GM12878 (cell line): ENCODE measurements around the gene SNRPA. TPM values are rescaled to one million over a fixed set of nuclear protein-coding genes. Genes with fewer than 3 reads are reported as not detected.

Experiments used
- MLLT1 ChIP-seq: fragments of 450-650 bp; IDR thresholded peaks from 2 replicates; pipeline ENCODE4 v1.6.1; 2016; ENCODE audit warnings: mild to moderate bottlenecking
- NFXL1 ChIP-seq: fragments of 450-650 bp; IDR thresholded peaks from 2 replicates; pipeline ENCODE4 v1.6.1; 2017; ENCODE audit warnings: antibody characterized with exemption, mild to moderate bottlenecking, borderline replicate concordance
- polyA plus RNA-seq, 11 experiments: library from polyadenylated mRNA; depleted of rRNA in 4 of 11; unstranded in 6 of 11; stranded (reverse) in 5 of 11; fragments of >200 nt; fragmentation: Nextera tagmentation in 4 of 11; fragmentation: Illumina TruSeq in 1 of 11; extraction: Ambion mirVana in 4 of 11; extraction: Trizol in 1 of 11; gene quantifications; 1 replicate in 1 of 11; 2 replicates in 10 of 11; pipeline versions ENCODE4 v1.2.1 to v1.2.3, GENCODE V29; 2011 to 2016; ENCODE audit warnings: inconsistent platforms in 2 of 11, missing spikeins in 2 of 11, low read depth in 1 of 11
- total RNA-seq, 4 experiments: library from RNA; depleted of rRNA in 3 of 4; stranded (reverse); fragments of >200 nt in 3 of 4; fragmentation: Illumina TruSeq in 1 of 4; extraction: Trizol in 1 of 4; gene quantifications; 2 replicates each; pipeline versions ENCODE4 v1.2.1 to v1.2.3, GENCODE V29; 2013 to 2021
- TF ChIP-seq, protein P1 (sequence below): fragments of 450-650 bp; IDR thresholded peaks from 2 replicates; pipeline ENCODE4 v1.6.1; 2018; ENCODE audit warnings: borderline replicate concordance, mild to moderate bottlenecking; ENCODE audit not compliant: partially characterized antibody
- TF ChIP-seq, protein P2 (sequence below): fragments of 450-650 bp; formaldehyde crosslinking; IDR thresholded peaks from 2 replicates; pipeline ENCODE4 v1.4.0; 2020; ENCODE audit warnings: mild to moderate bottlenecking, moderate library complexity

SNRPA gene
- total and polyA plus RNA-seq, 10 of the 15 experiments (the other 5 are each of a cell fraction or from before 2014, with no cell fraction given), result 14.8 to 299 (median 202) TPM

DNA sequence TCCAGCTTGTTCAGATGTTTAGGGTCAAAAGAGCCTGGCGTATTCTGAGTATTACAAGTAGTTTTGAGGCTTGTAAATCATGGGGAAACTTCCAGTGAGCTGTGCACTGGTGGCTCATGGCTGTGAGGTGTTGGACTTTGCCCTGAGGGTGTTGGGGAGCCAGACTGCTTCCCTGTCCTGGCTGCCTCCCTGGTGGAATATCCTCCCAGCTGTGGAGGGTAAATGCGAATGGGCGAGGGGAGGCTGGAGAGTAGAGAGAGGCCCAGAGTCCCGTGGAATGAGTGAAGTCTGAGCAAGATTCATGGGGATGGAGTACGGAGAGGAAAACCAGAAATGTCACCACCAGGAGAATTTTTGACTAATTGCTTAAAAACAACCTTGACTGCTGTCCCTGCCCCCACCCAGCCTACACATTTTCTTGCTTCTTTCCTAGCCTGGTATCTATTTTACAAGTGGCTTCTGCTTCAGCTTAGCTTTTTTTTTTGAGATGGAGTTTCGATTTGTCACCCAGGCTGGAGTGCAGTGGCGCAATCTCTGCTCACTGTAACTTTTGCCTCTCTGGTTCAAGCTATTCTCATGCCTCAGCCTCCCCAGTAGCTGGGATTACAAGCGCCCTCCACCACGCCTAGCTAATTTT lies 3.7 kb downstream of the SNRPA start (continued):
- TF ChIP-seq, protein P1, sequence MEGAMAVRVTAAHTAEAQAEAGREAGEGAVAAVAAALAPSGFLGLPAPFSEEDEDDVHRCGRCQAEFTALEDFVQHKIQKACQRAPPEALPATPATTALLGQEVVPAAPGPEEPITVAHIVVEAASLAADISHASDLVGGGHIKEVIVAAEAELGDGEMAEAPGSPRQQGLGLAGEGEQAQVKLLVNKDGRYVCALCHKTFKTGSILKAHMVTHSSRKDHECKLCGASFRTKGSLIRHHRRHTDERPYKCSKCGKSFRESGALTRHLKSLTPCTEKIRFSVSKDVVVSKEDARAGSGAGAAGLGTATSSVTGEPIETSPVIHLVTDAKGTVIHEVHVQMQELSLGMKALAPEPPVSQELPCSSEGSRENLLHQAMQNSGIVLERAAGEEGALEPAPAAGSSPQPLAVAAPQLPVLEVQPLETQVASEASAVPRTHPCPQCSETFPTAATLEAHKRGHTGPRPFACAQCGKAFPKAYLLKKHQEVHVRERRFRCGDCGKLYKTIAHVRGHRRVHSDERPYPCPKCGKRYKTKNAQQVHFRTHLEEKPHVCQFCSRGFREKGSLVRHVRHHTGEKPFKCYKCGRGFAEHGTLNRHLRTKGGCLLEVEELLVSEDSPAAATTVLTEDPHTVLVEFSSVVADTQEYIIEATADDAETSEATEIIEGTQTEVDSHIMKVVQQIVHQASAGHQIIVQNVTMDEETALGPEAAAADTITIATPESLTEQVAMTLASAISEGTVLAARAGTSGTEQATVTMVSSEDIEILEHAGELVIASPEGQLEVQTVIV, result no peak
- TF ChIP-seq, protein P2, sequence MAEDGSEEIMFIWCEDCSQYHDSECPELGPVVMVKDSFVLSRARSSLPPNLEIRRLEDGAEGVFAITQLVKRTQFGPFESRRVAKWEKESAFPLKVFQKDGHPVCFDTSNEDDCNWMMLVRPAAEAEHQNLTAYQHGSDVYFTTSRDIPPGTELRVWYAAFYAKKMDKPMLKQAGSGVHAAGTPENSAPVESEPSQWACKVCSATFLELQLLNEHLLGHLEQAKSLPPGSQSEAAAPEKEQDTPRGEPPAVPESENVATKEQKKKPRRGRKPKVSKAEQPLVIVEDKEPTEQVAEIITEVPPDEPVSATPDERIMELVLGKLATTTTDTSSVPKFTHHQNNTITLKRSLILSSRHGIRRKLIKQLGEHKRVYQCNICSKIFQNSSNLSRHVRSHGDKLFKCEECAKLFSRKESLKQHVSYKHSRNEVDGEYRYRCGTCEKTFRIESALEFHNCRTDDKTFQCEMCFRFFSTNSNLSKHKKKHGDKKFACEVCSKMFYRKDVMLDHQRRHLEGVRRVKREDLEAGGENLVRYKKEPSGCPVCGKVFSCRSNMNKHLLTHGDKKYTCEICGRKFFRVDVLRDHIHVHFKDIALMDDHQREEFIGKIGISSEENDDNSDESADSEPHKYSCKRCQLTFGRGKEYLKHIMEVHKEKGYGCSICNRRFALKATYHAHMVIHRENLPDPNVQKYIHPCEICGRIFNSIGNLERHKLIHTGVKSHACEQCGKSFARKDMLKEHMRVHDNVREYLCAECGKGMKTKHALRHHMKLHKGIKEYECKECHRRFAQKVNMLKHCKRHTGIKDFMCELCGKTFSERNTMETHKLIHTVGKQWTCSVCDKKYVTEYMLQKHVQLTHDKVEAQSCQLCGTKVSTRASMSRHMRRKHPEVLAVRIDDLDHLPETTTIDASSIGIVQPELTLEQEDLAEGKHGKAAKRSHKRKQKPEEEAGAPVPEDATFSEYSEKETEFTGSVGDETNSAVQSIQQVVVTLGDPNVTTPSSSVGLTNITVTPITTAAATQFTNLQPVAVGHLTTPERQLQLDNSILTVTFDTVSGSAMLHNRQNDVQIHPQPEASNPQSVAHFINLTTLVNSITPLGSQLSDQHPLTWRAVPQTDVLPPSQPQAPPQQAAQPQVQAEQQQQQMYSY (CRISPR knock-in tag), result no peak
- TF ChIP-seq MLLT1 (peak; percentile 57; the same call in 1 of the 2 replicates), NFXL1 (no peak)
- TF ChIP-seq, all 136 proteins: peak for 17
